Measurements from ENCODE around the gene APBA2. TPM values are rescaled to one million over a fixed set of nuclear protein-coding genes. Genes with fewer than 3 reads are reported as not detected.

The APBA2 gene
- total RNA-seq, 1 donor: 4.7 TPM

DNA sequence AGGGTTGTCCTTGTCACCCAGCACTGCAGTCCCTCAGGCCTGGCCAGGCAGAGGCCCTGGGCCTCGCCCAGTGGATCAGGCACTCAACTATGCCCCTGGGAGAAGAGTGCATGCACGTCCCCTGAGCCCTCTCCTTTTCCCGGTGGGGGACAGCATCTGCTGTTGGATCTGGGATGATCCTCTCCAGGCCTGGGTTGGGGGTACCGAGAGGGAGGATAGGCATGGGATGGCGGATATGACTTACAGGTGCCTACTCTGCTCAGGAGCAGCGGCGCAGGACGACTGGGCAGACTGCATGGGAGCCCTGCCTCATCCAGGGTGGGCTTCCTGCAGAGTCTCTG is 9.0 kb upstream of the APBA2 start:
- DNase-seq (ENCODE audit: low read depth): no peak
- TF ChIP-seq, protein P1, sequence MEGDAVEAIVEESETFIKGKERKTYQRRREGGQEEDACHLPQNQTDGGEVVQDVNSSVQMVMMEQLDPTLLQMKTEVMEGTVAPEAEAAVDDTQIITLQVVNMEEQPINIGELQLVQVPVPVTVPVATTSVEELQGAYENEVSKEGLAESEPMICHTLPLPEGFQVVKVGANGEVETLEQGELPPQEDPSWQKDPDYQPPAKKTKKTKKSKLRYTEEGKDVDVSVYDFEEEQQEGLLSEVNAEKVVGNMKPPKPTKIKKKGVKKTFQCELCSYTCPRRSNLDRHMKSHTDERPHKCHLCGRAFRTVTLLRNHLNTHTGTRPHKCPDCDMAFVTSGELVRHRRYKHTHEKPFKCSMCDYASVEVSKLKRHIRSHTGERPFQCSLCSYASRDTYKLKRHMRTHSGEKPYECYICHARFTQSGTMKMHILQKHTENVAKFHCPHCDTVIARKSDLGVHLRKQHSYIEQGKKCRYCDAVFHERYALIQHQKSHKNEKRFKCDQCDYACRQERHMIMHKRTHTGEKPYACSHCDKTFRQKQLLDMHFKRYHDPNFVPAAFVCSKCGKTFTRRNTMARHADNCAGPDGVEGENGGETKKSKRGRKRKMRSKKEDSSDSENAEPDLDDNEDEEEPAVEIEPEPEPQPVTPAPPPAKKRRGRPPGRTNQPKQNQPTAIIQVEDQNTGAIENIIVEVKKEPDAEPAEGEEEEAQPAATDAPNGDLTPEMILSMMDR (IDR thresholded peaks at IDR 0.05; ENCODE audit: insufficient read depth, low read depth, low read length): no peak
- no peak overlapping the region for H3K4me3 ChIP-seq (ENCODE audit: low read depth, low read length)

DNA sequence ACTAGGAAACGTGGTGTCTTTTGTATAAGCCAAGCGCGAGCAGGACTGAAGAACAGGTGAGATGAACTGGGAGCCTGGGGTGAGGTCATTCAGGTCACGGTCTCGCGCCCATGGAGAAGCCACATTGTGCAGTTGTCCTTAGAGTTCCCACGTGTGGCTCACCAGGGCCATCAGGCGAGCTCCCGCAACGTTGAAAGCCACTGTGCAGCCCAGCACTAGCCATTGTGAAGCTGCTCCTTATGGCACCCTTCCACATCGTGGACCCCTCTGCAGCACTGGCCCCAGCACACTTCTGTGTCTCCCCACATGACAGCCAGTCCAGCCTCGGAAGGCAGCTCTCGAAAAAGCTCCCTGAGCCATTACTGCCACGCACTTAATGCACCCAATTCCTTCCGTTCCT is 7.6 kb upstream of the APBA2 start:
- DNase-seq (ENCODE audit: low read depth): no peak
- TF ChIP-seq, protein P1 (IDR thresholded peaks at IDR 0.05; ENCODE audit: insufficient read depth, low read depth, low read length): no peak
- H3K4me3 ChIP-seq (ENCODE audit: low read depth, low read length): no peak overlapping the region

DNA sequence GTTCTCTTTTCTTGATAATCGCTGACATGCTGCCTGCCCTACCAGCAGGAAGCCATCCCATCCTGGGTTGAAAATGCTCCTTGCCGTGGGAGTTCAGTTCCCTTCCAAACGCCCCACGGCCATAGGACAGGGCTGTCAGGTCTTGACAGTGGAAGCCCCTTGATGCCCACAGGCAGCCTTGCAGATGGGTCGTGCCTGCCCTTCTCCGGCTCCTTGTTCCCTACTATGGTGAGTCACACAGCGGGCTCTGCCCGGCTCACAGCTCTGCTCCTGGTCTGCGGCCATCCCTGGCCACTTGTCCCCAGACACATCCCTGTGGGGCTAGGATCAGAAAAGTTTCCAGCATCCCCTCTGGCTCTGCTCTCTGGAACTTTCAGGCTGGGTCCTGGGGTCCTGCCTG is 6.2 kb upstream of the APBA2 start:
- TF ChIP-seq, protein P1 (IDR thresholded peaks at IDR 0.05; ENCODE audit: insufficient read depth, low read depth, low read length): no peak
- no peak for DNase-seq (ENCODE audit: low read depth)
- no peak overlapping the region for H3K4me3 ChIP-seq (ENCODE audit: low read depth, low read length)

DNA sequence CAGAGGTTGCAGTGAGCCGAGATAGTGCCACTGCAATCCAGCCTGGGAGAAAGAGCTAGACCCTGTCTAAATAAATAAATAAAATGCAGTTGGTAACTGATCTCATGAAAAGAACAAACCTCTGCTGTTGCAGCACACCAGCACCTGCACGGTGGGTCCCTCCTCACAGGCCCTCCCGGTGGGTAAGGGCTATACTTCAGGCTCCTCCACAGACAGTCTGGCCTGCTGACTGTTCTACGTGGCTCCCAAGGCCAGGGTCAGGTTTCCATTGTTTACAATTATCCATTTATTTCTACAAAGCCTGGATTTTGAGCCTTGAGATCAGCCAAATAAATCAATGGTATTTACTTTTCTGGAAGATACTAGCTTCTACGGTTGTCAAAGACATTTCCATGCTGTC is 5.1 kb upstream of the APBA2 start:
- no peak for DNase-seq (ENCODE audit: low read depth)
- H3K4me3 ChIP-seq (ENCODE audit: low read depth, low read length): no peak overlapping the region
- TF ChIP-seq, protein P1 (IDR thresholded peaks at IDR 0.05; ENCODE audit: insufficient read depth, low read depth, low read length): no peak

DNA sequence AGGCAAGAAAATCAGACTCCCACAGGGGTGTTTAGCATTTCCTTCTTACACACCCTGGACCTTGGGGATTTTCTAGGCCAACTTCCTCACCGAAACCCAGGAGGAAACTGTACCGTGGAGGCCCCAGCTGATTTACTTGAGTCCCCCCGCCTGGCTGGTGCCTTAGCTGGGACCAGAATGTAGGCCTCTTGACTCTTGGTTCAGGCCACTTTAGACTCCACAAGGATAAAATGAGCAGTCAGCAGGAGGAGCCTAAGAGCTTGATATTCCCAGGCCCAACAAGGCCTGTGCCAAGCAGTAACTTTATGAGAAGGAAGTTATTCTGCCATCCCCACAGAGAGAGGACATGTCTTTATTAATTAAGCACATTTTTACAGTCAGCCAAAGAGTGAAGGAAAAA is 4.6 kb upstream of the APBA2 start:
- H3K4me3 ChIP-seq (ENCODE audit: low read depth, low read length): no peak overlapping the region
- TF ChIP-seq, protein P1 (IDR thresholded peaks at IDR 0.05; ENCODE audit: insufficient read depth, low read depth, low read length): peak; percentile 31
- peak; percentile 29 for DNase-seq (ENCODE audit: low read depth)

DNA sequence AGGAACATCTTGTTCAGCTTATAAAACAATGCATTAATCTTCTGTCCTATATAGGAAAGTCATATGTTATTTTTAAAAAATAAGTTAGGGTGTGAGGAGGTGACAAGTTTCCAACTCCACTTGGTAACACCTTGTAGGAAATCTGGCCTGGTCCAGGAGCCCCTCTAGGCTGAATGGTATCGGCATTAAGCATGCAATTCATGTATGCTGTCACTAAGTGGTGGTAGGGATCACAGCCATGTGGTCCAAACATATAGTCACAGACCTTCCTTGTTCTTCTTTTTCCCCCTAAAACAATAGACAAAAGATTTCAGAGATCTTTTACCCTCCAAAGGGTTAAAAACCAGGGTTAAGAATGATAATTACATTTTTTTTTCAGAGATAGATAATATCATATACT is 4.2 kb upstream of the APBA2 start:
- no peak for DNase-seq (ENCODE audit: low read depth)
- H3K4me3 ChIP-seq (ENCODE audit: low read depth, low read length): no peak overlapping the region
- TF ChIP-seq, protein P1 (IDR thresholded peaks at IDR 0.05; ENCODE audit: insufficient read depth, low read depth, low read length): no peak

DNA sequence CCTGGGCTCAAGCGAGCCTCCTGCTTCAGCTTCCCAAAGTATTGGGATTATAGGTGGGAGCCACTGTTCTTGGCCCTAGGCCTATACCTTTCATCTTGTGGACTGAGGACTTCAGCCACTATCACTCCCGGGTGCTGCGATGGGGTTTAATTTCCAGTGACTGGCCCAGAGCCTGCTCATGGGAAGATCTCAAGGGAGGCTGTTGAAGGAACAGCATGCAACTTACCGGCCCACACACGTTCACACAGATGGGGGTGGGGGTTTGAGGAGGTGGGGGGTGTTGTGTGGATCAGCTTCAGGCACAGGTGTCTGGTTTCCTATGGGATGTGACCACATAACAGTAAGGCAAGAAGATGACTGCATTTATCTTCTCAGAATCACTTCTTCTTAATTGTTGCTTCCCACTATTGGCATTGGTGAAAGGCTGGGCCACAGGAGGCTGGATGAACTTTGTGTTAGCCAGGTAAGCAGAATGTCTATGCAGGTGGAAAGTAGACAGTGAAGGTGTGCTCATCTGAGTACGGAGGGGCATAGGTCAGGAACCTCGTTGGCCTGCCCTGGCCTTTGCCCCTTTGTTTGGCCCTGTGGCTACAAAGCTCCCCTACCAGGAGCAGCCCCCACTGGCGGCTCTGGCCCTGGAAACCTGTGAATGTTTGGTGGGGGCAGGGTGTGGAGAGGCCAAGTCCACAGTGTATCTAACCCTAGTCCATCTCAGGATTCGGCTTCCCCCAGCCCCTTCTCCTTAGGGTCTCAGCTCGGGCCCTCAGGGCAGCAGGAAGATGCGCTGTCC is 1.4 kb upstream of the APBA2 start:
- no peak overlapping the region for H3K4me3 ChIP-seq (ENCODE audit: low read depth, low read length)
- TF ChIP-seq, protein P1 (IDR thresholded peaks at IDR 0.05; ENCODE audit: insufficient read depth, low read depth, low read length): no peak
- no peak for DNase-seq (ENCODE audit: low read depth)
